MCF 10A (cell line): ENCODE results near the gene ATL3. TPM values are rescaled to one million over a fixed set of nuclear protein-coding genes. Genes with fewer than 3 reads are reported as not detected.
"Not testable (repeated sequence)": the region's sequence is repeated elsewhere in the genome, so short reads cannot be mapped to it uniquely, and the experiment has no call there.

Experiments used
- BruUV-seq: library from RNA; stranded (reverse); fragments of 400-500 nt; replicated peaks from 2 replicates; lab custom pipeline; 2021; lab: Mats Ljungman, UMichigan
- CTCF ChIA-PET: fragments of 300-600 bp; sonication (Branson Sonifier 250); formaldehyde crosslinking; extraction: SDS; loops from one replicate; lab custom pipeline; 2021; ENCODE audit warnings: antibody characterized with exemption, inconsistent platforms; lab: Yijun Ruan, JAX
- POLR2A ChIA-PET: fragments of 300-600, 350-650 bp; sonication (Branson Sonifier 250); formaldehyde crosslinking; extraction: SDS; loops from one replicate; lab custom pipeline; 2020; ENCODE audit warnings: antibody characterized with exemption, inconsistent platforms; lab: Yijun Ruan, JAX
- DNase-seq: peaks from one replicate; pipeline ENCODE4 v3.0.0-alpha.2; 2018; ENCODE audit not compliant: unreplicated experiment
- H3K27ac Mint-ChIP-seq: one replicate; pipeline ENCODE4 v1.8.0; 2022; ENCODE audit warnings: mild to moderate bottlenecking, low read depth, mixed read lengths; ENCODE audit not compliant: unreplicated experiment
- H3K27me3 Mint-ChIP-seq: one replicate; pipeline ENCODE4 v1.8.0; 2022; ENCODE audit warnings: mixed read lengths; ENCODE audit not compliant: insufficient read depth, unreplicated experiment
- H3K36me3 Mint-ChIP-seq: one replicate; pipeline ENCODE4 v1.8.0; 2022; ENCODE audit warnings: mild to moderate bottlenecking, moderate library complexity, mixed read lengths; ENCODE audit not compliant: insufficient read depth, unreplicated experiment
- H3K4me1 Mint-ChIP-seq: one replicate; pipeline ENCODE4 v1.8.0; 2022; ENCODE audit warnings: mixed read lengths; ENCODE audit not compliant: insufficient read depth, unreplicated experiment
- H3K4me3 Mint-ChIP-seq: one replicate; pipeline ENCODE4 v1.8.0; 2022; ENCODE audit warnings: mild to moderate bottlenecking, moderate library complexity, mixed read lengths; ENCODE audit not compliant: unreplicated experiment
- H3K9me3 Mint-ChIP-seq: one replicate; pipeline ENCODE4 v1.8.0; 2022; ENCODE audit warnings: mixed read lengths; ENCODE audit not compliant: unreplicated experiment
- intact Hi-C: fragments of 100-400 bp; cut with micrococcal nuclease; formaldehyde crosslinking; loops from 2 replicates; pipeline ENCODE4 v1.14.1; 2022
- total RNA-seq: library from RNA; stranded (reverse); gene quantifications from 2 replicates; pipeline ENCODE4 v1.2.3, GENCODE V29; 2022
- TF ChIP-seq, protein P1 (sequence below): fragments of 200-600 bp; IDR thresholded peaks from one replicate; pipeline ENCODE4 v1.8.0; 2022; ENCODE audit warnings: antibody characterized with exemption, mild to moderate bottlenecking; ENCODE audit not compliant: unreplicated experiment

The ATL3 gene
- total RNA-seq, 1 experiment from 2014 or later, result 74.0 TPM

- ChIA-PET POLR2A (interaction anchor here (1.1 kb wide), 1 partner anchor 53 kb away, joined by 3 read pairs; no protein-coding TSS in a partner anchor), CTCF (interaction anchor here (0.7 to 13.0 kb wide), 3 partner anchors 10 to 142 kb away, joined by 3 to 93 read pairs (median 5); no protein-coding TSS in a partner anchor)
- no peak overlapping the region for H3K4me3 Mint-ChIP-seq
- TF ChIP-seq, protein P1, sequence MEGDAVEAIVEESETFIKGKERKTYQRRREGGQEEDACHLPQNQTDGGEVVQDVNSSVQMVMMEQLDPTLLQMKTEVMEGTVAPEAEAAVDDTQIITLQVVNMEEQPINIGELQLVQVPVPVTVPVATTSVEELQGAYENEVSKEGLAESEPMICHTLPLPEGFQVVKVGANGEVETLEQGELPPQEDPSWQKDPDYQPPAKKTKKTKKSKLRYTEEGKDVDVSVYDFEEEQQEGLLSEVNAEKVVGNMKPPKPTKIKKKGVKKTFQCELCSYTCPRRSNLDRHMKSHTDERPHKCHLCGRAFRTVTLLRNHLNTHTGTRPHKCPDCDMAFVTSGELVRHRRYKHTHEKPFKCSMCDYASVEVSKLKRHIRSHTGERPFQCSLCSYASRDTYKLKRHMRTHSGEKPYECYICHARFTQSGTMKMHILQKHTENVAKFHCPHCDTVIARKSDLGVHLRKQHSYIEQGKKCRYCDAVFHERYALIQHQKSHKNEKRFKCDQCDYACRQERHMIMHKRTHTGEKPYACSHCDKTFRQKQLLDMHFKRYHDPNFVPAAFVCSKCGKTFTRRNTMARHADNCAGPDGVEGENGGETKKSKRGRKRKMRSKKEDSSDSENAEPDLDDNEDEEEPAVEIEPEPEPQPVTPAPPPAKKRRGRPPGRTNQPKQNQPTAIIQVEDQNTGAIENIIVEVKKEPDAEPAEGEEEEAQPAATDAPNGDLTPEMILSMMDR, result no peak
- no peaks in the 10 kb centered on the region for H3K36me3 Mint-ChIP-seq
- no peaks in the 10 kb centered on the region for H3K9me3 Mint-ChIP-seq
- no peaks in the 10 kb centered on the region for H3K27me3 Mint-ChIP-seq
- H3K4me1 Mint-ChIP-seq, result peaks cover 16% of the 10 kb centered on the region
- BruUV-seq, result no TSS peak
- intact Hi-C loops, result no loop called here
- H3K27ac Mint-ChIP-seq, result no peak overlapping the region
- DNase-seq, result no peak
Observed at GRCh38 chr11:63621071-63621470, 50.1 kb downstream of the ATL3 start.

DNA sequence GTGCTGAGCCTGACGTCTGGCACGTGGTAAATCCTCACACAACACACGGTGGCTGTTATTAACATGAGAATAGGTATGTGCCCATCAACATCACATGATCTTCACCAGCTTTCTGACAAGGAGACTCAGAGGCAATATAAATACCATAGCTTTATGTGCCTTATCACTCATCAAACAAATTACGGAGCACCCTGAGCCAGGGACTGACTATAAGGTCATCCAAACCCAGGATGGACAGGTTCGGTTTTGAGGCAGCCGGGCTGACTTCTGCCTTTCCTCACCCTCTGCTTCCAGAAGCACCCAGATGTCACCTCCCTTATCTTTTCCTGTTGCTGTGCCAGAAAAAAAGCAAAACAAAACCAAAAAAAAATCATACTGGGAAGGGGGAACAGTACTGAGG, 51.2 kb downstream of the ATL3 start:
- Mint-ChIP-seq H3K27me3 (no peaks in the 10 kb centered on the region), H3K4me3 (no peak overlapping the region), H3K4me1 (peaks cover 16% of the 10 kb centered on the region), H3K36me3 (no peaks in the 10 kb centered on the region), H3K27ac (no peak overlapping the region), H3K9me3 (no peaks in the 10 kb centered on the region)
- CTCF ChIA-PET, result interaction anchor here (0.6 to 13.0 kb wide), 4 partner anchors 9 to 714 kb away, joined by 3 to 93 read pairs (median 5); no protein-coding TSS in a partner anchor
- TF ChIP-seq, protein P1, result no peak
- no peak for DNase-seq
- POLR2A ChIA-PET, result interaction anchor here (0.6 kb wide), 2 partner anchors 24 to 31 kb away, joined by 3 read pairs; no protein-coding TSS in a partner anchor
- intact Hi-C loops, result no loop called here
- no TSS peak for BruUV-seq

DNA sequence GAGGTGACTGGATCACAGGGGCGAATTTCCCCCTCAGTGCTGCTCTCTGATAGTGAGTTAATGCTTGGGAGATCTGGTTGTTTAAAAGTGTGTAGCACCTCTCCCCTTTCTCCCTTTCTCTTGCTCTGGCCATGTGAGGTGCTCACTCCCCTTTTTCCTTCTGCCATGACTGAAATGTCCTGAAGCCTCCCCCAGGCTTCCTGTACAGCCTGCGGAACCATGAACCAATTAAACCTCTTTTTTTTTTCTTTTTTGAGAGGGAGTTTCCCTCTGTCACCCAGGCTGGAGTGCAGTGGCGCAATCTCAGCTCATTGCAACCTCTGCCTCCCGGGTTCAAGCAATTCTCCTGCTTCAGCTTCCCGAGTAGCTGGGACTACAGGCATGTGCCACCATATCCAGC, 53.5 kb downstream of the ATL3 start:
- DNase-seq, CTCF ChIA-PET, H3K27me3 Mint-ChIP-seq, H3K4me3 Mint-ChIP-seq, intact Hi-C loops, H3K9me3 Mint-ChIP-seq, BruUV-seq, H3K27ac Mint-ChIP-seq, H3K36me3 Mint-ChIP-seq: not testable (repeated sequence)
- peaks cover 12% of the 10 kb centered on the region for H3K4me1 Mint-ChIP-seq
- POLR2A ChIA-PET, result interaction anchor here (1.1 kb wide), 1 partner anchor 57 kb away, joined by 3 read pairs; no protein-coding TSS in a partner anchor

DNA sequence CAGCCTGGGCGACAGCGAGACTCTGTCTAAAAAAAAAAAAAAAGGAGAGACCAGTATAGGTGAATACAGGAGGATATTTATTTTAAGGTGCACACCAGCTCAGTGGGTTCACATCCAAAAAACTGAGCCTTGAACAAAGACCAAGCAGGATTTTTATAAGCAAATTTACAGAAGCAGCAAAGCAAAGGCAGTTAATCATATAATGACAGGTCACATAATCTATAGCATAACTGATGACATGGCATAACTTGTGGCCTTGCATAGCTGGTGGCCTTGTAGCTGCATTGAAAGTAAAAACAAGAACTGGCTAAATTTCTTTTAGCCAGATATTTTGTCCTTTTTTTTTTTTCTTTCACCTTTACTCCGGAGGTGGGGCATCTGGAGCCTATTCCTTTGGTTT, 54.2 kb downstream of the ATL3 start:
- Mint-ChIP-seq H3K27ac (no peak overlapping the region), H3K36me3 (no peaks in the 10 kb centered on the region), H3K27me3 (no peaks in the 10 kb centered on the region), H3K9me3 (no peaks in the 10 kb centered on the region), H3K4me3 (no peak overlapping the region), H3K4me1 (peaks cover 7% of the 10 kb centered on the region)
- DNase-seq, result no peak
- POLR2A ChIA-PET, result no interaction called here
- CTCF ChIA-PET, result interaction anchor here (0.6 to 0.7 kb wide), 3 partner anchors 13 to 138 kb away, joined by 3 to 5 read pairs (median 4); no protein-coding TSS in a partner anchor
- BruUV-seq, result no TSS peak
- TF ChIP-seq, protein P1, result no peak
- intact Hi-C loops, result no loop called here
